Testis (tissue), 2 donors: ENCODE results near the gene PIP5K1B.

ENCODE experiments used
- CTCF ChIP-seq, 3 experiments: fragments of 450-650 bp in 2 of 3; fragments of 200-600 bp in 1 of 3; sonication (generic) in 1 of 3; IDR thresholded peaks; one replicate each; pipeline ENCODE4 v1.5.1; 2016 to 2019; ENCODE audit warnings: antibody characterized with exemption in 3 of 3, mild to moderate bottlenecking in 2 of 3, moderate library complexity in 1 of 3
- POLR2A ChIP-seq: fragments of 450-650 bp; IDR thresholded peaks from one replicate; pipeline ENCODE4 v1.6.1; 2017; ENCODE audit warnings: antibody characterized with exemption, mild to moderate bottlenecking, moderate library complexity

GRCh38 chr9:68832101-68832500 is 127.1 kb downstream of the PIP5K1B start:
- TF ChIP-seq CTCF (IDR thresholded peaks at IDR 0.05) (no peak), POLR2A (no peak)
